Esophagus muscularis mucosa (tissue), 4 donors: ENCODE results near the gene WDHD1.

Experiments
- EP300 ChIP-seq: sonication (generic); formaldehyde crosslinking; IDR thresholded peaks from one replicate; pipeline ENCODE4 v1.6.1; 2017; ENCODE audit warnings: antibody characterized with exemption
- POLR2A ChIP-seq: fragments of 450-650 bp; IDR thresholded peaks from one replicate; pipeline ENCODE4 v1.6.1; 2017; ENCODE audit warnings: antibody characterized with exemption, moderate library complexity, mild to moderate bottlenecking, low read depth
- TF ChIP-seq, protein P1 (sequence below), 3 experiments: fragments of 200-600 bp in 2 of 3; fragments of 450-650 bp in 1 of 3; sonication (generic) in 2 of 3; IDR thresholded peaks; one replicate each; pipeline ENCODE4 v1.5.1; 2017 to 2019; ENCODE audit warnings: antibody characterized with exemption in 3 of 3, mild to moderate bottlenecking in 2 of 3, moderate library complexity in 1 of 3

GRCh38 chr14:54906075-54906474 lies 120.8 kb downstream of the WDHD1 start:
- TF ChIP-seq, protein P1, sequence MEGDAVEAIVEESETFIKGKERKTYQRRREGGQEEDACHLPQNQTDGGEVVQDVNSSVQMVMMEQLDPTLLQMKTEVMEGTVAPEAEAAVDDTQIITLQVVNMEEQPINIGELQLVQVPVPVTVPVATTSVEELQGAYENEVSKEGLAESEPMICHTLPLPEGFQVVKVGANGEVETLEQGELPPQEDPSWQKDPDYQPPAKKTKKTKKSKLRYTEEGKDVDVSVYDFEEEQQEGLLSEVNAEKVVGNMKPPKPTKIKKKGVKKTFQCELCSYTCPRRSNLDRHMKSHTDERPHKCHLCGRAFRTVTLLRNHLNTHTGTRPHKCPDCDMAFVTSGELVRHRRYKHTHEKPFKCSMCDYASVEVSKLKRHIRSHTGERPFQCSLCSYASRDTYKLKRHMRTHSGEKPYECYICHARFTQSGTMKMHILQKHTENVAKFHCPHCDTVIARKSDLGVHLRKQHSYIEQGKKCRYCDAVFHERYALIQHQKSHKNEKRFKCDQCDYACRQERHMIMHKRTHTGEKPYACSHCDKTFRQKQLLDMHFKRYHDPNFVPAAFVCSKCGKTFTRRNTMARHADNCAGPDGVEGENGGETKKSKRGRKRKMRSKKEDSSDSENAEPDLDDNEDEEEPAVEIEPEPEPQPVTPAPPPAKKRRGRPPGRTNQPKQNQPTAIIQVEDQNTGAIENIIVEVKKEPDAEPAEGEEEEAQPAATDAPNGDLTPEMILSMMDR (IDR thresholded peaks at IDR 0.05): no peak
- TF ChIP-seq POLR2A: no peak
- no peak for TF ChIP-seq EP300
